Measurements from ENCODE around the gene ZEB1.

- TF ChIP-seq EP300 (IDR thresholded peaks at IDR 0.05; ENCODE audit: borderline replicate concordance in 1 of 2, low read depth in 2 of 2, low read length in 2 of 2) (no peak), EZH2 (IDR thresholded peaks at IDR 0.05; ENCODE audit: low read depth, low read length, severe bottlenecking) (no peak), CTCF (IDR thresholded peaks at IDR 0.05; ENCODE audit: control extremely low read depth in 1 of 3, insufficient read depth in 1 of 3, low read depth in 1 of 3, low read length in 3 of 3) (no peak), POLR2A (IDR thresholded peaks at IDR 0.05; ENCODE audit: control extremely low read depth in 1 of 2, low read depth in 2 of 2, low read length in 2 of 2) (no peak), GABPA (IDR thresholded peaks at IDR 0.05; ENCODE audit: borderline replicate concordance, insufficient read depth, low read length) (no peak), SP1 (IDR thresholded peaks at IDR 0.05; ENCODE audit: low read depth, low read length) (no peak), CEBPB (IDR thresholded peaks at IDR 0.05; ENCODE audit: low read depth, low read length) (no peak), MAFK (IDR thresholded peaks at IDR 0.05; ENCODE audit: low read depth, low read length) (no peak)
Measured at GRCh38 chr10:31396376-31396775, 77.4 kb downstream of the ZEB1 start.
